ENCODE measurements around the gene CASQ1.

CASQ1 gene

DNA sequence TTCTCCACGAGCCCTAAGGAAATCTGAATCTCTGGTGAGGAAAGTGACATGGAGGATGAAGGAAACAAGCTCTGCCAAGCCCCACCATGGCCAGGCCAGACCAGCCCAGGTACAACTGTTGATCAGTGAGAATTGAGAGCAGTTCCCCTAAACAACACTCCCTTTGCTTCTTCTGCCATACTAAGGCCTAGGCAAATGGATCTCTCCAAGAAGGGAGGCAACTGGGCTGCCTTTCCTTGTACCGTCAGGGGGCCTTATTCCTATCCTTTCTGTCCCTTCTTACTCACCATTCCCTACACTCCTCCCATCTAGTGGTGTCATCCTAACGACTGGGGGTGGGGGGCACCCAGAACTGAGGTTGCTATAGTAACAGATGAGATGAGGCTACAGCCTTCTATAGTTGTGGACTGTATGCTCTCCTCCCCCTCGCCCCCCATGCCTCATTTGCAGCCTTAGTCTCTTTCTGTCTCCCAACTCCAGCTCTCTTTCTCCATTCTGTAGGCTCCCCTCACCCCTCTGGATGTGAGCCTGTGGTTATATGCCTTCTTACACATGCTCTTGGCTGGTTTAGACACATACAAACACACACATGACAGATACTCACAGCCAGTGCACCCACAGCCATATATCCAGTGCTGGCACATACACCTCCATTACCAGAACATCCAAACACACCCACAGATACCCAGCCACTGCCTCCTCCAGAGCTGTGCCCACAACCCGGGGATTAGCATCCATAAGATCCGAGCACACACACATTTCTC lies 18.4 kb downstream of the CASQ1 start:
- peaks cover 70% of the 10 kb centered on the region for H3K36me3 ChIP-seq (replicated peaks; ENCODE audit: low read depth, low read length)
- peaks cover 64% of the 10 kb centered on the region for H3K79me2 ChIP-seq (ENCODE audit: low read length)
- no peak overlapping the region for H3K4me2 ChIP-seq (ENCODE audit: low read length)
- 0 out of 2 replicates have a peak overlapping the region, but pooled peaks have one; percentile 96 for H3K27ac ChIP-seq (ENCODE audit: low read length)
- peaks cover 62% of the 10 kb centered on the region for H4K20me1 ChIP-seq (ENCODE audit: insufficient read depth, low read length)
- H3K9ac ChIP-seq (ENCODE audit: low read length), result no peak overlapping the region
- H3K4me1 ChIP-seq (ENCODE audit: low read length), result peaks cover 53% of the 10 kb centered on the region
- no peaks in the 10 kb centered on the region for H3K9me3 ChIP-seq (ENCODE audit: insufficient read depth, low read length)
- H2AFZ ChIP-seq (ENCODE audit: low read depth, low read length), result no peak overlapping the region
- no peaks in the 10 kb centered on the region for H3K27me3 ChIP-seq (ENCODE audit: low read depth, low read length)
- TF ChIP-seq EZH2phosphoT487 (IDR thresholded peaks at IDR 0.05; ENCODE audit: low read depth), result no peak
- TF ChIP-seq, protein P1, sequence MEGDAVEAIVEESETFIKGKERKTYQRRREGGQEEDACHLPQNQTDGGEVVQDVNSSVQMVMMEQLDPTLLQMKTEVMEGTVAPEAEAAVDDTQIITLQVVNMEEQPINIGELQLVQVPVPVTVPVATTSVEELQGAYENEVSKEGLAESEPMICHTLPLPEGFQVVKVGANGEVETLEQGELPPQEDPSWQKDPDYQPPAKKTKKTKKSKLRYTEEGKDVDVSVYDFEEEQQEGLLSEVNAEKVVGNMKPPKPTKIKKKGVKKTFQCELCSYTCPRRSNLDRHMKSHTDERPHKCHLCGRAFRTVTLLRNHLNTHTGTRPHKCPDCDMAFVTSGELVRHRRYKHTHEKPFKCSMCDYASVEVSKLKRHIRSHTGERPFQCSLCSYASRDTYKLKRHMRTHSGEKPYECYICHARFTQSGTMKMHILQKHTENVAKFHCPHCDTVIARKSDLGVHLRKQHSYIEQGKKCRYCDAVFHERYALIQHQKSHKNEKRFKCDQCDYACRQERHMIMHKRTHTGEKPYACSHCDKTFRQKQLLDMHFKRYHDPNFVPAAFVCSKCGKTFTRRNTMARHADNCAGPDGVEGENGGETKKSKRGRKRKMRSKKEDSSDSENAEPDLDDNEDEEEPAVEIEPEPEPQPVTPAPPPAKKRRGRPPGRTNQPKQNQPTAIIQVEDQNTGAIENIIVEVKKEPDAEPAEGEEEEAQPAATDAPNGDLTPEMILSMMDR (IDR thresholded peaks at IDR 0.05; ENCODE audit: low read depth, low read length), result no peak
- no peak overlapping the region for H3K4me3 ChIP-seq (ENCODE audit: low read length)

DNA sequence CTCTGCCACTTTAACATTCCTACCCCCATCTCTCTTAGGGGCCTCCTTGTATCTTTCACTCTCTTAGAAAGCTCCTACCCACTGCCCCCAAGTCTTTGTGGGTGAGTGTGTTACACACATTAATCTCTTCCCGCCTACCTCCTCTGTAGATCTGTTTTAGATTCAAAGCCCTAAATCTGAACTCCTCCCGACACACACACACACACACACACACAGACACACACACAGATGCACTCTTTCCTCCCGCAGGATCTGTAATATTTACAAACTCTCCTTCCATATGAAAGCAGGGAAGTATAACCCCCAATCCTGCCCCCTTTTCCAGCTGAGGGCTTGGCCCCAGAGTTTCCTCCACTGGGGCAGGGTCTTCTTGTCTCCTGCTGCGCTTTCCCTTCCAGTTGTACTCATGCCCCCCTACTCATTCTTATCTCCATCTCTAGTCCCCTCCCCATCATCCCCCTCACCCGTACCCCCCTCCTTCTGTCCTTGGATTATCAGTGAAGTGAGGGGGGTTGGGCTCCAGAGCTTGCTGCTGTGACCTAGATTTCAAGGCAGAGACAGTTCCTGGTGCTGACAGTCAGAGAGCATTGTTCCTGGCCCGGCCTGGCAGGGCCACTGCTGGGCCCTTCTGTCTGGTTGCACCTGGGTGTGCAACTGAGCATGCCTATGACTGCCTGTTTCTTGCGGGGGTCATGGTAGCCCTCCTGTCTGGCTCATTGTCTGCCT lies 19.1 kb downstream of the CASQ1 start:
- Histone ChIP-seq H3K4me1 (ENCODE audit: low read length) (peaks cover 46% of the 10 kb centered on the region), H3K36me3 (replicated peaks; ENCODE audit: low read depth, low read length) (peaks cover 78% of the 10 kb centered on the region), H3K9ac (ENCODE audit: low read length) (no peak overlapping the region), H4K20me1 (ENCODE audit: insufficient read depth, low read length) (peaks cover 62% of the 10 kb centered on the region), H3K4me2 (ENCODE audit: low read length) (no peak overlapping the region), H3K27me3 (ENCODE audit: low read depth, low read length) (no peaks in the 10 kb centered on the region), H3K4me3 (ENCODE audit: low read length) (no peak overlapping the region), H3K27ac (ENCODE audit: low read length) (no peak overlapping the region; the same call in 1 of the 2 replicates), H2AFZ (ENCODE audit: low read depth, low read length) (no peak overlapping the region), H3K9me3 (ENCODE audit: insufficient read depth, low read length) (no peaks in the 10 kb centered on the region), H3K79me2 (ENCODE audit: low read length) (peaks cover 67% of the 10 kb centered on the region)
- TF ChIP-seq, protein P1 (IDR thresholded peaks at IDR 0.05; ENCODE audit: low read depth, low read length), result no peak
- TF ChIP-seq EZH2phosphoT487 (IDR thresholded peaks at IDR 0.05; ENCODE audit: low read depth), result no peak

DNA sequence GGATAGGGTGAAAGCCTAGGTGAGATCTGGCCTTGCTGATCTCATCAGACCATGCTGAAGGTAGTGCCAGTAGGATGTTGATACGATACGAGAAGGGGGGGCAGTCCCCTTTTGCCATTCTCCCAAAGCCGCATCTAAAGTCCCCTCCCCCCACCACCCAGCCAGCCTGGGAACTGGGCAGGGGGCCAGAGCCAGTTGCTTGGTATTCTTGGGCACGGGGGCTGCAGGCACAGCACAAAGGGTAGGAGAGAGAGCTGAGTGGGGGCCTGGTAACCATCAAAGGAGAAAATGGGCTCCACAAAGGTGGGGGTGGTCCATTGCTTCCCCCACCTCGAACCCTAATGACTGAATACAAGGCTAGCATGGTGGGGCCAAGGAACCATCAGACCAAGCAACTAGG lies 20.2 kb downstream of the CASQ1 start:
- no peaks in the 10 kb centered on the region for H3K27me3 ChIP-seq (ENCODE audit: low read depth, low read length)
- peaks cover 42% of the 10 kb centered on the region for H3K4me1 ChIP-seq (ENCODE audit: low read length)
- no peak overlapping the region for H3K4me2 ChIP-seq (ENCODE audit: low read length)

More for the DNA sequence above, 20.2 kb downstream of the CASQ1 start:
- Histone ChIP-seq H3K9ac (ENCODE audit: low read length) (no peak overlapping the region), H3K27ac (ENCODE audit: low read length) (no peak overlapping the region), H4K20me1 (ENCODE audit: insufficient read depth, low read length) (peaks cover 62% of the 10 kb centered on the region), H3K36me3 (replicated peaks; ENCODE audit: low read depth, low read length) (peaks cover 89% of the 10 kb centered on the region), H3K4me3 (ENCODE audit: low read length) (no peak overlapping the region), H3K79me2 (ENCODE audit: low read length) (peaks cover 63% of the 10 kb centered on the region), H3K9me3 (ENCODE audit: insufficient read depth, low read length) (no peaks in the 10 kb centered on the region), H2AFZ (ENCODE audit: low read depth, low read length) (no peak overlapping the region)
- TF ChIP-seq EZH2phosphoT487 (IDR thresholded peaks at IDR 0.05; ENCODE audit: low read depth), result no peak
- TF ChIP-seq, protein P1 (IDR thresholded peaks at IDR 0.05; ENCODE audit: low read depth, low read length), result no peak
